ENCODE data around the gene SEC22A.

- TF ChIP-seq POLR2A (IDR thresholded peaks at IDR 0.05) (no peak), CTCF (IDR thresholded peaks at IDR 0.05) (no peak)
Measured at GRCh38 chr3:123318374-123318773, 116.6 kb downstream of the SEC22A start.
